Measurements from ENCODE around the gene HOXA1. TPM values are rescaled to one million over a fixed set of nuclear protein-coding genes. Genes with fewer than 3 reads are reported as not detected.
"Not testable (repeated sequence)": the region's sequence is repeated elsewhere in the genome, so short reads cannot be mapped to it uniquely, and the experiment has no call there.

HOXA1 gene
- total and polyA plus RNA-seq, 2 donors from 2014 or later: 1.1 to 2.4 TPM

- DNase-seq (no peak), FAIRE-seq (no peak)
- no peak overlapping the region for H3K27ac ChIP-seq (ENCODE audit: low read depth in 2 of 2, low read length in 2 of 2)
- TF ChIP-seq CTCF (IDR thresholded peaks at IDR 0.05; ENCODE audit: borderline replicate concordance, extremely low read depth, insufficient read depth): no peak
- H3K27me3 ChIP-seq (ENCODE audit: control insufficient read depth, insufficient read depth, low read length): no peaks in the 10 kb centered on the region
- no peaks in the 10 kb centered on the region for H3K4me1 ChIP-seq (ENCODE audit: control insufficient read depth in 2 of 3, insufficient read depth in 2 of 3, low read depth in 1 of 3, low read length in 3 of 3)
- no peak overlapping the region for H3K4me3 ChIP-seq (ENCODE audit: low read length in 3 of 3)
- no peaks in the 10 kb centered on the region for H3K9me3 ChIP-seq (ENCODE audit: control insufficient read depth in 2 of 3, insufficient read depth in 1 of 3, low read length in 3 of 3)
- intact Hi-C loops (cut with DNase I): no loop called here
- no peaks in the 10 kb centered on the region for H3K36me3 ChIP-seq (ENCODE audit: control insufficient read depth in 2 of 3, insufficient read depth in 3 of 3, low read length in 3 of 3)
- H3K9ac ChIP-seq (ENCODE audit: low read length in 3 of 3): no peak overlapping the region
Observed at GRCh38 chr7:27053153-27053552, 42.6 kb downstream of the HOXA1 start.

- DNase-seq (no peak), FAIRE-seq (no peak)
- no peak for TF ChIP-seq CTCF (IDR thresholded peaks at IDR 0.05; ENCODE audit: borderline replicate concordance, extremely low read depth, insufficient read depth)
- Histone ChIP-seq H3K27ac (ENCODE audit: low read depth in 2 of 2, low read length in 2 of 2) (no peak overlapping the region), H3K27me3 (ENCODE audit: control insufficient read depth, insufficient read depth, low read length) (no peaks in the 10 kb centered on the region), H3K4me1 (ENCODE audit: control insufficient read depth in 2 of 3, insufficient read depth in 2 of 3, low read depth in 1 of 3, low read length in 3 of 3) (no peaks in the 10 kb centered on the region), H3K4me3 (ENCODE audit: low read length in 3 of 3) (no peak overlapping the region), H3K9me3 (ENCODE audit: control insufficient read depth in 2 of 3, insufficient read depth in 1 of 3, low read length in 3 of 3) (no peaks in the 10 kb centered on the region), H3K36me3 (ENCODE audit: control insufficient read depth in 2 of 3, insufficient read depth in 3 of 3, low read length in 3 of 3) (no peaks in the 10 kb centered on the region), H3K9ac (ENCODE audit: low read length in 3 of 3) (no peak overlapping the region)
- intact Hi-C loops (cut with DNase I): no loop called here
Observed at GRCh38 chr7:27051451-27051850, 44.3 kb downstream of the HOXA1 start.

GRCh38 chr7:27048438-27048837 lies 47.4 kb downstream of the HOXA1 start:
- H3K4me1 ChIP-seq (ENCODE audit: control insufficient read depth in 2 of 3, insufficient read depth in 2 of 3, low read depth in 1 of 3, low read length in 3 of 3): no peaks in the 10 kb centered on the region
- no peak overlapping the region for H3K4me3 ChIP-seq (ENCODE audit: low read length in 3 of 3)
- intact Hi-C loops (cut with DNase I): no loop called here
- no peaks in the 10 kb centered on the region for H3K36me3 ChIP-seq (ENCODE audit: control insufficient read depth in 2 of 3, insufficient read depth in 3 of 3, low read length in 3 of 3)
- TF ChIP-seq CTCF (IDR thresholded peaks at IDR 0.05; ENCODE audit: borderline replicate concordance, extremely low read depth, insufficient read depth): no peak
- FAIRE-seq: no peak
- no peaks in the 10 kb centered on the region for H3K9me3 ChIP-seq (ENCODE audit: control insufficient read depth in 2 of 3, insufficient read depth in 1 of 3, low read length in 3 of 3)
- no peaks in the 10 kb centered on the region for H3K27me3 ChIP-seq (ENCODE audit: control insufficient read depth, insufficient read depth, low read length)
- H3K27ac ChIP-seq (ENCODE audit: low read depth in 2 of 2, low read length in 2 of 2): no peak overlapping the region
- no peak overlapping the region for H3K9ac ChIP-seq (ENCODE audit: low read length in 3 of 3)
- DNase-seq: no peak

GRCh38 chr7:27046854-27047549 lies 48.8 kb downstream of the HOXA1 start:
- FAIRE-seq (no peak), DNase-seq (no peak)
- H3K27me3 ChIP-seq (ENCODE audit: control insufficient read depth, insufficient read depth, low read length): no peaks in the 10 kb centered on the region
- H3K36me3 ChIP-seq (ENCODE audit: control insufficient read depth in 2 of 3, insufficient read depth in 3 of 3, low read length in 3 of 3): no peaks in the 10 kb centered on the region
- TF ChIP-seq CTCF (IDR thresholded peaks at IDR 0.05; ENCODE audit: borderline replicate concordance, extremely low read depth, insufficient read depth): no peak
- intact Hi-C loops (cut with DNase I): no loop called here
- no peaks in the 10 kb centered on the region for H3K4me1 ChIP-seq (ENCODE audit: control insufficient read depth in 2 of 3, insufficient read depth in 2 of 3, low read depth in 1 of 3, low read length in 3 of 3)
- no peak overlapping the region for H3K27ac ChIP-seq (ENCODE audit: low read depth in 2 of 2, low read length in 2 of 2)
- no peak overlapping the region for H3K9ac ChIP-seq (ENCODE audit: low read length in 3 of 3)
- H3K4me3 ChIP-seq (ENCODE audit: low read length in 3 of 3): no peak overlapping the region
- no peaks in the 10 kb centered on the region for H3K9me3 ChIP-seq (ENCODE audit: control insufficient read depth in 2 of 3, insufficient read depth in 1 of 3, low read length in 3 of 3)

DNA sequence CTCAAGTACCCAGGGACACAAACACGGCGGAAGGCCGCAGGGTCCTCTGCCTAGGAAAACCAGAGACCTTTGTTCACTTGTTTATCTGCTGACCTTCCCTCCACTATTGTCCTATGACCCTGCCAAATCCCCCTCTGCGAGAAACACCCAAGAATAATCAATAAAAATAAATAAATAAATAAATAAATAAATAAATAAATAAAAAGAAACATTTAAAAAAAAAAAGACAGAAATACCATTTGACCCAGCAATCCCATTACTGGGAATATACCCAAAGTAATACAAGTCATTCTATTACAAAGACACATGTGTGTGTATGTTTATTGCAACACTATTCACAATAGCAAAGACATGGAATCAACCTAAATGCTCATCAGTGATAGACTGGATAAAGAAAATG lies 49.8 kb downstream of the HOXA1 start:
- FAIRE-seq; H3K27me3 ChIP-seq (ENCODE audit: control insufficient read depth, insufficient read depth, low read length); H3K4me3 ChIP-seq (ENCODE audit: low read length in 3 of 3); H3K9me3 ChIP-seq (ENCODE audit: control insufficient read depth in 2 of 3, insufficient read depth in 1 of 3, low read length in 3 of 3); H3K9ac ChIP-seq (ENCODE audit: low read length in 3 of 3); intact Hi-C loops (cut with DNase I); DNase-seq; H3K4me1 ChIP-seq (ENCODE audit: control insufficient read depth in 2 of 3, insufficient read depth in 2 of 3, low read depth in 1 of 3, low read length in 3 of 3); H3K36me3 ChIP-seq (ENCODE audit: control insufficient read depth in 2 of 3, insufficient read depth in 3 of 3, low read length in 3 of 3); H3K27ac ChIP-seq (ENCODE audit: low read depth in 2 of 2, low read length in 2 of 2): not testable (repeated sequence)

All from kidney (tissue), 14 donors.